Measurements from ENCODE around the gene S1PR4.
A peak's percentile ranks its signal among the peaks of the same experiment; 100 is the strongest.
"Not testable (repeated sequence)": the region's sequence is repeated elsewhere in the genome, so short reads cannot be mapped to it uniquely, and the experiment has no call there.

Gene S1PR4

GRCh38 chr19:3146677-3147100 lies 31.9 kb upstream of the S1PR4 start:
- no peak overlapping the region for H3K4me3 Mint-ChIP-seq
- H3K27me3 Mint-ChIP-seq, result peaks cover 13% of the 10 kb centered on the region

DNA sequence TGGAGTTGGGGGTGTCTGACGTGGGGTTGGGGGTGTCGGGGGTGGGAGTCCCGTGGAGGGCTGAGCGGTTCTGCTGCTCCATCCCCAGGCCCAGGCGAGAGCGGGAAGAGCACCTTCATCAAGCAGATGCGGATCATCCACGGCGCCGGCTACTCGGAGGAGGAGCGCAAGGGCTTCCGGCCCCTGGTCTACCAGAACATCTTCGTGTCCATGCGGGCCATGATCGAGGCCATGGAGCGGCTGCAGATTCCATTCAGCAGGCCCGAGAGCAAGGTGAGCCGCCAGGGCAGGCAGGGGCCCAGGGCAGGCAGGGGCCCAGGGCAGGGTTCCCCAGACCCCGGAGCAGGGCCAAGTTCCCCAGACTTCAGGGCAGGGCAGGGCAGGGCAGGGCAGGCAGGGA lies 30.1 kb upstream of the S1PR4 start:
- ATAC-seq (ENCODE audit: low read depth) (no peak), DNase-seq (ENCODE audit: low spot score in 2 of 2) (no peak)
- H3K27me3 Mint-ChIP-seq, result peaks cover 13% of the 10 kb centered on the region
- H3K27ac Mint-ChIP-seq, result no peak overlapping the region
- no peak overlapping the region for H3K4me3 Mint-ChIP-seq
- H3K36me3 Mint-ChIP-seq, result no peaks in the 10 kb centered on the region
- H3K9me3 Mint-ChIP-seq, result no peaks in the 10 kb centered on the region
- H3K4me1 Mint-ChIP-seq, result peaks cover 16% of the 10 kb centered on the region

More at GRCh38 chr19:3146677-3147100, 31.9 kb upstream of the S1PR4 start:
- Mint-ChIP-seq H3K36me3 (no peaks in the 10 kb centered on the region), H3K27ac (no peak overlapping the region), H3K4me1 (peaks cover 19% of the 10 kb centered on the region), H3K9me3 (no peaks in the 10 kb centered on the region)
- DNase-seq (ENCODE audit: low spot score in 2 of 2) (peak; percentile 57 to 68), ATAC-seq (ENCODE audit: low read depth) (peak; percentile 60)

GRCh38 chr19:3149089-3149488 lies 29.5 kb upstream of the S1PR4 start:
- DNase-seq (ENCODE audit: low spot score in 2 of 2) (no peak), ATAC-seq (ENCODE audit: low read depth) (no peak)
- Mint-ChIP-seq H3K9me3 (no peaks in the 10 kb centered on the region), H3K27ac (no peak overlapping the region), H3K4me3 (no peak overlapping the region), H3K36me3 (no peaks in the 10 kb centered on the region), H3K27me3 (peaks cover 13% of the 10 kb centered on the region), H3K4me1 (peaks cover 16% of the 10 kb centered on the region)

DNA sequence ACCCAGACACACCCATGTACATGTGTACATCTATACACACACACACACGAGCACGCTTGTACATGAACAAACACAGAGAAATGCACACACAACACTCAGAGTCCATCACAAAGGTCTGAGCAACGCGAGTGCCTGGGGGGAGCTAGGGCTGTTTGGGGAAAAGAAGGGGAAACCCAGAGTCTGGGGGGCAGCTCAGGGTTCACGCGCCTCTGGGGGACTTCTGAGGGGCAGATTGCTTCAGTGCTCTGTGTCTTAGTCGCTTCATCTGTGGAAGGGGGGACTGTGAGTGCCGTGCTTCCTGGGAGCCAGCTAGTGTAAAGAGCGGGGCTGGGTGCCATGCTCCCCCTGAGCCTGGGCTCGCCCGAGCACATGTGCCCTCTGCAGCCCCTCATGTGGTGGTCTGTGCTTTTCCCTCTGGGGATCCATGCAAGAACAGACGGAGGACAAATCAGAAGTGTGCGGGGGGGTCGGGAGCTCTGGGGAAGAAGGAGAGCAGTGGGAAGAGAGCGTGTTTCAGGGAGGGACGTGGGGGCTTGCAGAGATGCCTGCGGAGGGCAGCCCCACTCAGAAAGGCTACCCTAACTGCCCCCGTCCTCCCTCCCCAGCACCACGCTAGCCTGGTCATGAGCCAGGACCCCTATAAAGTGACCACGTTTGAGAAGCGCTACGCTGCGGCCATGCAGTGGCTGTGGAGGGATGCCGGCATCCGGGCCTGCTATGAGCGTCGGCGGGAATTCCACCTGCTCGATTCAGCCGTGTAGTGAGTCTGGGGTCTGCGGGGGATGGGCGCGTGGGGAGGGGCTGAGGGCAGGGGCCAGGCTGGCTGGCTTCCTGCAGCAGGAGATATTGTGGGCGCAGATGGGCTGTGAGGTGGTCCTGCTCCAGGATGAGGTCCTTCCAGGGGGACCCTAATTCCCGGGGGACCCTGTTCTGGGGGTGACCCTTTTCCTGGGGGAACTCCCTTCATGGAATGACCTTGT lies 28.8 kb upstream of the S1PR4 start:
- Mint-ChIP-seq H3K27me3 (peaks cover 13% of the 10 kb centered on the region), H3K4me1 (peaks cover 16% of the 10 kb centered on the region), H3K4me3 (no peak overlapping the region), H3K9me3 (no peaks in the 10 kb centered on the region), H3K36me3 (no peaks in the 10 kb centered on the region), H3K27ac (no peak overlapping the region)
- ATAC-seq (ENCODE audit: low read depth) (no peak), DNase-seq (ENCODE audit: low spot score in 2 of 2) (no peak)

DNA sequence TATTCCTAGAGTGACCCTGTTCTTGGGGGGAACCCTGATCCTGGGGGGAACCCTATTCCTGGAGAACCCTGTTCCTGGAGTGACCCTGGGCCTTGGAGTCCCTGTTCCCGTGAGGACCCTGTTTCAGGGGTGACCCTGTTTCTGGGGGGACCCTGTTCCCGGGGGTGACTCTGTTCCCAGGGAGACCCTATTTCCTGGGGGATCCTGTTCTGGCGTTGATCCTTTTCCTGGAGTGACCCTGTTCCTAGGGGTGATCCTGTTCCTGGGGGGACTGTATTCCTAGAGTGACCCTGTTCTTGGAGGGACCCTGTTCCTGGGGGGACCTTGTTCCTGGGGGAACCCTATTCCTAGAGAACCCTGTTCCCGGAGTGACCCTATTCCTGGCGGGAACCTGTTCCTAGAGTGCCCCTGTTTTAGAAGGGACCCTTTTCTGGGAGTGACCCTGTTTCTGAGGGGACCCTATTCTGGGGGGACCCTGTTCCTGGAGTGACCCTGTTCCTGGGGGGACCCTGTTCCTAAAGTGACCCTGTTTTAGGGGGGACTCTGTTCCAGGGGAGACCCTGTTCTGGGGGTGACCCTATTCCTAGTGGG lies 27.7 kb upstream of the S1PR4 start:
- H3K9me3 Mint-ChIP-seq, result no peaks in the 10 kb centered on the region
- no peak overlapping the region for H3K27ac Mint-ChIP-seq
- H3K4me1 Mint-ChIP-seq, result peaks cover 19% of the 10 kb centered on the region
- no peak for DNase-seq (ENCODE audit: low spot score in 2 of 2)
- H3K36me3 Mint-ChIP-seq, result no peaks in the 10 kb centered on the region
- H3K27me3 Mint-ChIP-seq, result peaks cover 13% of the 10 kb centered on the region
- no peak overlapping the region for H3K4me3 Mint-ChIP-seq
- ATAC-seq (ENCODE audit: low read depth), result no peak

DNA sequence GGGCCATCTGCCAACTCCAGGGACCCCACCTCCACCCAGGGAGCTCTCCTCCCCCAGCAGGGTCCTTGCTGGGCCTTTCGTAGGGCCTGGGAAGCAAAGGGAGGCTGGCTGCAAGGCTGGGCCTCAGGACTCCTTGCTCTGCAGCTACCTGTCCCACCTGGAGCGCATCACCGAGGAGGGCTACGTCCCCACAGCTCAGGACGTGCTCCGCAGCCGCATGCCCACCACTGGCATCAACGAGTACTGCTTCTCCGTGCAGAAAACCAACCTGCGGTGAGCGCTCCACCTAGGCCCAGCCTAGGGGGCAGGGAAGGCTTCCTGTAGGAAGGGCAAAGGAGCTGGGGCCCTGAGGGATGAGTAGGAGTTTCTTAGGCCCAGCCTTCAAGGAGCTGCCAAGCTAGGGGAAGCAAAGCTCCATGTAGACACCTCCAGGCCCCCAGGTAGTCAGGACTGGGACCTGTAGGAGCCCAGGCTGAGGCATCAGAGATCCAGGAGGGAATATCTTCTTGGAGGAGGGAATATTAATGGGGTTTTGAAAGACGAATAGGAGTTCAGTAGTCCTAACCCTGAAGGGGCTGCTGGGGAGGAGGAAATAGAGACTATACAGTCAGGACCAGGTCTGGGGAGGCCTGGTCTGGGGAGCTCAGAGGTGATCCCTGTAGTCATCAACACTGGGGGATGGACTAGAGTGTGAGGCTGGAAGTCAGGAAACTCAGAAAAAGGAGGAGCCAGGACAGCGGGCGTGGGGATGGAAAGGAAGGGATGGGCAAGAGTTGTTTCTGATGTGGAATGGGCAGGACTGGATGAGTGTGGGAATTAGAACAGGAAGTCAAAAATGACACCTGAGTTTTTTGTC lies 26.8 kb upstream of the S1PR4 start:
- no peaks in the 10 kb centered on the region for H3K9me3 Mint-ChIP-seq
- peaks cover 14% of the 10 kb centered on the region for H3K4me1 Mint-ChIP-seq
- no peaks in the 10 kb centered on the region for H3K36me3 Mint-ChIP-seq
- DNase-seq (ENCODE audit: low spot score in 2 of 2), result no peak
- ATAC-seq (ENCODE audit: low read depth), result no peak
- H3K27me3 Mint-ChIP-seq, result peaks cover 10% of the 10 kb centered on the region
- no peak overlapping the region for H3K27ac Mint-ChIP-seq
- H3K4me3 Mint-ChIP-seq, result no peak overlapping the region

- H3K4me3 Mint-ChIP-seq, result no peak overlapping the region
- H3K36me3 Mint-ChIP-seq, result no peaks in the 10 kb centered on the region
Measured at GRCh38 chr19:3152419-3152780, 26.2 kb upstream of the S1PR4 start.

DNA sequence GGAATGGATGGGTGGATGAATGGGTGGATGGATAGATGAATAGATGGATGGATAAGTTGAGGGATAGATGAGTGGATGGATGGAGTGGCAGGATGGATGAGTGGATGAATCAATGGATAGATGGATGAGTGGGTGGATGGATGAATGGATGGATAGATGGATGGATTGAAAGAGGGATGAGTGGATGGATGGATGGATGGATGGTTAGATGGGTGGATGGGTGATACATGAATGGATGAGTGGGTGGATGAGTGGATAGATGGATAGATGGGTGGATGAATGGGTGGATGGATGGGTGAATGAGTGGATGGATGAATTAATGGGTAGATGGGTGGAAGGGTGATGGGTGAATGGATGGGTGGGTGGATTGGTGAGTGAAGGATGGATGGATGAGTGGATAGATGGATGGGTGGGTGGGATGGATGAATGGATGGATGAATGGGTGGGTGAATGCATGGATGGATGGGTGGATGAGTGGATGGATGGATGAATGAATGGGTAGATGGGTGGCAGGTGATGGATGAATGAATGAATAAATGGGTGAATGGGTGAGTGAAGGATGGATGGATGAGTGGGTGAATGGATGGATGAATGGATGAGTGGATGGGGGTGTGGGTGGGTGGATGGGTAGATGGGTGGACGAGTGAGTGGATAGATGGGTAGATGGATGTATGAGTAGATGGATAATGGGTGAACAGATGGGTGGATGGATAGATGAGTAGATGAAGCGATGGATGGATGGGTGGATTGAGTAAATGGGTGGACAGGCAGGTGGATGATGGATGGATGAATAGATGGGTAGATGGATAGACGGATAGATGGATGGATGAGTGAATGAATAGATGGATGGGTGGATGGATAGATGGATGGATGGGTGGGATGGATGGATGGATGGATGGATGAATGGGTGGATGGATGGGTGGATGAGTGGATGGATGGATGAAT lies 25.0 kb upstream of the S1PR4 start:
- H3K27me3 Mint-ChIP-seq, result peaks cover 8% of the 10 kb centered on the region
- peaks cover 12% of the 10 kb centered on the region for H3K4me1 Mint-ChIP-seq
- H3K9me3 Mint-ChIP-seq, result no peaks in the 10 kb centered on the region
- no peak overlapping the region for H3K4me3 Mint-ChIP-seq
- no peaks in the 10 kb centered on the region for H3K36me3 Mint-ChIP-seq
- ATAC-seq (ENCODE audit: low read depth), result no peak
- H3K27ac Mint-ChIP-seq, result no peak overlapping the region
- DNase-seq (ENCODE audit: low spot score in 2 of 2), result no peak

More at GRCh38 chr19:3152419-3152780, 26.2 kb upstream of the S1PR4 start:
- peaks cover 8% of the 10 kb centered on the region for H3K27me3 Mint-ChIP-seq
- H3K9me3 Mint-ChIP-seq, result no peaks in the 10 kb centered on the region
- peaks cover 12% of the 10 kb centered on the region for H3K4me1 Mint-ChIP-seq
- ATAC-seq (ENCODE audit: low read depth), result no peak
- H3K27ac Mint-ChIP-seq, result no peak overlapping the region
- DNase-seq (ENCODE audit: low spot score in 2 of 2), result no peak

- not testable (repeated sequence) for H3K9me3 Mint-ChIP-seq; H3K36me3 Mint-ChIP-seq; H3K4me3 Mint-ChIP-seq; ATAC-seq (ENCODE audit: low read depth); H3K4me1 Mint-ChIP-seq; H3K27ac Mint-ChIP-seq; H3K27me3 Mint-ChIP-seq; DNase-seq (ENCODE audit: low spot score in 2 of 2)
Measured at GRCh38 chr19:3154447-3154846, 24.1 kb upstream of the S1PR4 start.

DNA sequence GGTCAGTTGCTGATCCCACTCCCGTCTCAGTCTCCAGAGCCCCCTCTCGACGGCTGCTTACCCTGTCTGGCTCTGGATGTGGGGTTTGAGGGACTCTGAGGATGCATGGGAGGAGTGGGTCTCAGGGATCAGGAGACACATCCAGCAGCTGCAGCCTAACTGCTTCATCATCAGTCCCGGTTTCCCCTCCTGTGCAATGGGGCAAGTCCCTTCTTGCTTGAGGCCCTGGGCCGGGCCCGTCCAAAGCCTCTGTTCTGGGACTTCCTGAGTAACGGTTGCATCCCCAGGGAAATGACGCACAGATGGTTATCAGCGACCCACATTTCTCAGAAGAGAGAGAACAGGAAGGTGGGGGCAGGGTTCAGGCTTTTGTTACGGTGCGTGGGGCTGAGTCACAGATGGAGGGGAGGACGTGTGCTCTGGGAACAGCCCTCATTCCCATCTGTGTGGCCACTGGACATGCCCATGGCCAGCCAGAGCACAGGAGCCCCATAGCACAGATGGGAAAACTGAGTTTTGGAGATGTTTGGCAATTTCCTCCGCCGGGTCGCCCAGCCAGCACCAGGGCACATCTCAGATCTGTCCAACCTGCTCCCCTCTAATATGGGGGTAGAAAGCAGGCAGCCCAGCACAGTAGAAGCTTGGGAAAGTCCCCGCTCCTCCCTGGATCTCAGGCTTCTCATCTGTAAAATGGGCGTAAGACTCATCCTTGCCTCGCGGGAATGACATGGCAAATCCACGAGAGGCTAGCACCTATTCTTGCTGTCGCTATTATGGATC lies 23.4 kb upstream of the S1PR4 start:
- Mint-ChIP-seq H3K27ac (no peak overlapping the region), H3K9me3 (peaks cover 1% of the 10 kb centered on the region), H3K4me1 (peaks cover 6% of the 10 kb centered on the region), H3K4me3 (no peak overlapping the region), H3K36me3 (peaks cover 1% of the 10 kb centered on the region), H3K27me3 (no peaks in the 10 kb centered on the region)
- DNase-seq (ENCODE audit: low spot score in 2 of 2), result peak; percentile 50 to 65
- ATAC-seq (ENCODE audit: low read depth), result peak; percentile 98

DNA sequence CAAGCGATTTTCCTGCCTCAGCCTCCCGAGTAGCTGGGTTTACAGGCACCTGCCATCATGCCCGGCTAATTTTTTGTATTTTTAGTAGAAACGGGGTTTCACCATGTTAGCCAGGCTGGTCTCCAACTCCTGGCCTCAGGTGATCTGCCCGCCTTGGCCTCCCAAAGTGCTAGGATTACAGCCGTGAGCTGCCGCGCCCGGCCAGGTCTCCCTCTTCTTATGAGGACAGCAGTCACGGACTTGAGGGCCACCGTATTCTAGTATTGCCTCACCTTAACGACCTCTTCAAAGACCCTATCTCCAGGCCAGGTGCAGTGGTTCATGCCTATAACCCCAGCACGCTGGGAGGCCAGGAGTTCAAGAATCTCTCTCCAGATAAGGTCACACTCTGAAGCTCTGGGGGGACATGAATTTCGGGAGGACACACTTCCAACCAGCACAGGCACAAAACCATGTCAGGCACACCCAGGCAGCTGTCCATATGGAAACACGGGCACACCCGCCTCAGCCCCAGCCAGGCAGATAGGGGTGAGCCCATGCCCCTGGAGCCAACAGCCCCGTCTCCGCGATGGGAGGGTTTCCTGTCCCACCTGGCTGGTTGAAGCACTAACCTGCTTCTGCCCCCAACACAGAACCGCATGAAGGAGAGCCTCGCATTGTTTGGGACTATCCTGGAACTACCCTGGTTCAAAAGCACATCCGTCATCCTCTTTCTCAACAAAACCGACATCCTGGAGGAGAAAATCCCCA lies 21.3 kb upstream of the S1PR4 start:
- no peak overlapping the region for H3K27ac Mint-ChIP-seq
- DNase-seq (ENCODE audit: low spot score in 2 of 2) (no peak), ATAC-seq (ENCODE audit: low read depth) (no peak)
- H3K4me3 Mint-ChIP-seq, result no peak overlapping the region
- H3K27me3 Mint-ChIP-seq, result no peaks in the 10 kb centered on the region
- H3K9me3 Mint-ChIP-seq, result peaks cover 3% of the 10 kb centered on the region
- peaks cover 6% of the 10 kb centered on the region for H3K4me1 Mint-ChIP-seq
- H3K36me3 Mint-ChIP-seq, result peaks cover 2% of the 10 kb centered on the region

GRCh38 chr19:3159565-3159964 lies 19.0 kb upstream of the S1PR4 start:
- H3K27me3 Mint-ChIP-seq, result no peaks in the 10 kb centered on the region
- no peak overlapping the region for H3K27ac Mint-ChIP-seq
- ATAC-seq (ENCODE audit: low read depth) (no peak), DNase-seq (ENCODE audit: low spot score in 2 of 2) (no peak)
- no peak overlapping the region for H3K4me3 Mint-ChIP-seq
- peaks cover 11% of the 10 kb centered on the region for H3K4me1 Mint-ChIP-seq
- H3K36me3 Mint-ChIP-seq, result peaks cover 2% of the 10 kb centered on the region
- H3K9me3 Mint-ChIP-seq, result peaks cover 3% of the 10 kb centered on the region

All from memory B cell (primary cell).